Smooth muscle cell (in vitro differentiated cells): ENCODE results near the gene AAMP. TPM values are rescaled to one million over a fixed set of nuclear protein-coding genes. Genes with fewer than 3 reads are reported as not detected.

Experiments
- DNase-seq: peaks from one replicate; lab custom pipeline; 2025; ENCODE audit not compliant: unreplicated experiment; lab: John Stamatoyannopoulos, UW
- H2AFZ ChIP-seq: fragments of 200-600 bp; sonication (generic); 2 replicates; pipeline ENCODE4 v1.6.0; 2016; ENCODE audit warnings: antibody characterized with exemption, low read depth, mild to moderate bottlenecking
- H3F3A ChIP-seq: fragments of 200-600 bp; sonication (generic); 2 replicates; pipeline ENCODE4 v1.6.0; 2017; ENCODE audit warnings: antibody characterized with exemption, low read depth
- H3K27ac ChIP-seq: fragments of 200-600 bp; sonication (generic); 2 replicates; pipeline ENCODE4 v1.5.1; 2016; ENCODE audit warnings: low read depth, mild to moderate bottlenecking
- H3K27me3 ChIP-seq: fragments of 200-600 bp; sonication (generic); 2 replicates; pipeline ENCODE4 v1.6.1; 2016; ENCODE audit warnings: low read depth, mild to moderate bottlenecking
- H3K36me3 ChIP-seq: fragments of 200-600 bp; sonication (generic); 2 replicates; pipeline ENCODE4 v1.5.1; 2016; ENCODE audit warnings: low read depth
- H3K4me1 ChIP-seq: fragments of 200-600 bp; sonication (generic); 2 replicates; pipeline ENCODE4 v1.5.1; 2016; ENCODE audit warnings: low read depth
- H3K4me2 ChIP-seq: fragments of 200-600 bp; sonication (generic); 2 replicates; pipeline ENCODE4 v1.6.0; 2016; ENCODE audit warnings: mild to moderate bottlenecking
- H3K4me3 ChIP-seq: fragments of 200-600 bp; sonication (generic); 2 replicates; pipeline ENCODE4 v1.5.1; 2016; ENCODE audit warnings: mild to moderate bottlenecking
- H3K79me2 ChIP-seq: fragments of 200-600 bp; sonication (generic); 2 replicates; pipeline ENCODE4 v1.6.0; 2016; ENCODE audit warnings: low read depth, mild to moderate bottlenecking
- H3K9ac ChIP-seq: fragments of 200-600 bp; sonication (generic); 2 replicates; pipeline ENCODE4 v1.6.0; 2016; ENCODE audit warnings: low read depth
- H3K9me3 ChIP-seq: fragments of 200-600 bp; sonication (generic); replicated peaks from 2 replicates; pipeline ENCODE4 v1.5.1; 2016; ENCODE audit warnings: low read depth
- H4K20me1 ChIP-seq: fragments of 200-600 bp; sonication (generic); 2 replicates; pipeline ENCODE4 v1.6.0; 2016; ENCODE audit warnings: low read depth
- WGBS: methylation state at CpG from one replicate; pipeline ENCODE4 v1.1.7; 2016; ENCODE audit warnings: low lambda C conversion rate; 5-methylcytosine and 5-hydroxymethylcytosine counted together
- polyA plus RNA-seq: library from polyadenylated mRNA; unstranded; fragments of >200 nt; fragmentation: Nextera tagmentation; extraction: Ambion mirVana; gene quantifications from 2 replicates; pipeline ENCODE4 v1.2.1, GENCODE V29; 2016
- total RNA-seq: library from RNA; depleted of rRNA; stranded (reverse); fragments of >200 nt; gene quantifications from 2 replicates; pipeline ENCODE4 v1.2.3, GENCODE V29; 2014
- TF ChIP-seq, protein P1 (sequence below): fragments of 200-600 bp; sonication (generic); IDR thresholded peaks from 2 replicates; pipeline ENCODE4 v1.5.1; 2017; ENCODE audit warnings: borderline replicate concordance, mild to moderate bottlenecking, antibody characterized with exemption; ENCODE audit not compliant: insufficient read depth, poor library complexity, severe bottlenecking

The AAMP gene
- total and polyA plus RNA-seq, 2 experiments from 2014 or later = 71.5 to 95.8 TPM

GRCh38 chr2:218296847-218297246, 26.9 kb upstream of the AAMP start:
- Histone ChIP-seq H3F3A (no peaks in the 10 kb centered on the region), H3K27me3 (no peaks in the 10 kb centered on the region), H3K27ac (peak overlapping the region; percentile 68), H3K9me3 (no peaks in the 10 kb centered on the region), H3K4me1 (peaks cover 9% of the 10 kb centered on the region), H3K9ac (no peak overlapping the region), H3K4me2 (no peak overlapping the region), H2AFZ (no peak overlapping the region), H3K4me3 (no peak overlapping the region), H3K79me2 (peaks cover 12% of the 10 kb centered on the region), H3K36me3 (no peaks in the 10 kb centered on the region), H4K20me1 (no peaks in the 10 kb centered on the region)
- TF ChIP-seq, protein P1, sequence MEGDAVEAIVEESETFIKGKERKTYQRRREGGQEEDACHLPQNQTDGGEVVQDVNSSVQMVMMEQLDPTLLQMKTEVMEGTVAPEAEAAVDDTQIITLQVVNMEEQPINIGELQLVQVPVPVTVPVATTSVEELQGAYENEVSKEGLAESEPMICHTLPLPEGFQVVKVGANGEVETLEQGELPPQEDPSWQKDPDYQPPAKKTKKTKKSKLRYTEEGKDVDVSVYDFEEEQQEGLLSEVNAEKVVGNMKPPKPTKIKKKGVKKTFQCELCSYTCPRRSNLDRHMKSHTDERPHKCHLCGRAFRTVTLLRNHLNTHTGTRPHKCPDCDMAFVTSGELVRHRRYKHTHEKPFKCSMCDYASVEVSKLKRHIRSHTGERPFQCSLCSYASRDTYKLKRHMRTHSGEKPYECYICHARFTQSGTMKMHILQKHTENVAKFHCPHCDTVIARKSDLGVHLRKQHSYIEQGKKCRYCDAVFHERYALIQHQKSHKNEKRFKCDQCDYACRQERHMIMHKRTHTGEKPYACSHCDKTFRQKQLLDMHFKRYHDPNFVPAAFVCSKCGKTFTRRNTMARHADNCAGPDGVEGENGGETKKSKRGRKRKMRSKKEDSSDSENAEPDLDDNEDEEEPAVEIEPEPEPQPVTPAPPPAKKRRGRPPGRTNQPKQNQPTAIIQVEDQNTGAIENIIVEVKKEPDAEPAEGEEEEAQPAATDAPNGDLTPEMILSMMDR = no peak
- 92% methylated on average over 7 of the region's 7 CpGs for WGBS
- no peak for DNase-seq

GRCh38 chr2:218296200-218296599, 26.3 kb upstream of the AAMP start:
- H3K4me3 ChIP-seq = no peak overlapping the region
- H3K4me1 ChIP-seq = peaks cover 14% of the 10 kb centered on the region
- H3K27ac ChIP-seq = no peak overlapping the region
- no peak overlapping the region for H3K4me2 ChIP-seq
- H2AFZ ChIP-seq = no peak overlapping the region
- peaks cover 19% of the 10 kb centered on the region for H3K79me2 ChIP-seq
- TF ChIP-seq, protein P1 = no peak
- no peaks in the 10 kb centered on the region for H3K27me3 ChIP-seq
- no peaks in the 10 kb centered on the region for H3K36me3 ChIP-seq
- H3F3A ChIP-seq = peaks cover 5% of the 10 kb centered on the region
- no peak overlapping the region for H3K9ac ChIP-seq
- no peaks in the 10 kb centered on the region for H4K20me1 ChIP-seq
- WGBS = 92% methylated on average over 1 of the region's 1 CpG
- H3K9me3 ChIP-seq = no peaks in the 10 kb centered on the region
- no peak for DNase-seq

DNA sequence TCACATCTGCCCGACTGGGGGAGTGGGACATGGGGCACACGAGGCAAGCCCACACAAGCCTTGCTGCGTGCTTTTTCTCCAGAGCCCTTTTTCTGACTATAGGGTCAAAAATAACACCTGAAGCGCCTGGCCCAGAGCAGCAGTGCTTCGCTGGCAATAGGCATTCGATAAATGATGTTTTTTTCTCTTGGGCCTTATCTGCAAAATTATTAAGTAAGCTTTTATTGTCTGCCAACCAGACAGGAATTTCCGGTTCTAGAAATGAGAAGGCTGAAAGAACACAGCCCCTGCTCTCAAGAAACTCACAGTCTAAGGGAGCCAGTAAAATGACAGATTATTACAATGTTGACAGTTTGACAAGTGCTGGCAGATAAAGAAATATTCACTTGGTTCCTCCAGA, 25.1 kb upstream of the AAMP start:
- H4K20me1 ChIP-seq = no peaks in the 10 kb centered on the region
- TF ChIP-seq, protein P1 = no peak
- H3F3A ChIP-seq = peaks cover 12% of the 10 kb centered on the region
- no peaks in the 10 kb centered on the region for H3K9me3 ChIP-seq
- peaks cover 31% of the 10 kb centered on the region for H3K79me2 ChIP-seq
- no peak for DNase-seq
- H3K27me3 ChIP-seq = no peaks in the 10 kb centered on the region
- no peak overlapping the region for H3K9ac ChIP-seq
- no peak overlapping the region for H2AFZ ChIP-seq
- whole genome bisulfite sequencing = 31% methylated on average over 7 of the region's 7 CpGs
- H3K4me2 ChIP-seq = peak overlapping the region; percentile 52
- H3K4me1 ChIP-seq = peaks cover 26% of the 10 kb centered on the region
- peak overlapping the region; percentile 100 for H3K27ac ChIP-seq
- H3K4me3 ChIP-seq = no peak overlapping the region
- H3K36me3 ChIP-seq = no peaks in the 10 kb centered on the region

- TF ChIP-seq, protein P1 = no peak
- Histone ChIP-seq H3K4me1 (peaks cover 30% of the 10 kb centered on the region), H2AFZ (no peak overlapping the region), H3K9me3 (no peaks in the 10 kb centered on the region), H3K27me3 (no peaks in the 10 kb centered on the region), H3K4me3 (no peak overlapping the region), H3K36me3 (no peaks in the 10 kb centered on the region), H4K20me1 (no peaks in the 10 kb centered on the region), H3K4me2 (peak overlapping the region; percentile 43), H3K27ac (peak overlapping the region; percentile 100), H3K9ac (no peak overlapping the region), H3F3A (peaks cover 12% of the 10 kb centered on the region), H3K79me2 (peaks cover 36% of the 10 kb centered on the region)
- 80% methylated on average over 5 of the region's 5 CpGs for WGBS
- DNase-seq = no peak
Observed at GRCh38 chr2:218294430-218295022, 24.6 kb upstream of the AAMP start.
